GM12891 (cell line): ENCODE results near the gene ELOVL5.

Experiments
- POLR2A ChIP-seq: IDR thresholded peaks from 2 replicates; pipeline ENCODE4 v1.6.1; 2011; ENCODE audit warnings: low read depth, low read length, control low read depth
- POLR2AphosphoS5 ChIP-seq: IDR thresholded peaks from 2 replicates; pipeline ENCODE4 v1.6.1; 2011; ENCODE audit warnings: low read depth, low read length, control low read depth
- SPI1 ChIP-seq: IDR thresholded peaks from 2 replicates; pipeline ENCODE4 v1.6.1; 2011; ENCODE audit warnings: low read depth, low read length, control low read depth
- TAF1 ChIP-seq: IDR thresholded peaks from 2 replicates; pipeline ENCODE4 v1.6.1; 2011; ENCODE audit warnings: low read depth, low read length, control low read depth

DNA sequence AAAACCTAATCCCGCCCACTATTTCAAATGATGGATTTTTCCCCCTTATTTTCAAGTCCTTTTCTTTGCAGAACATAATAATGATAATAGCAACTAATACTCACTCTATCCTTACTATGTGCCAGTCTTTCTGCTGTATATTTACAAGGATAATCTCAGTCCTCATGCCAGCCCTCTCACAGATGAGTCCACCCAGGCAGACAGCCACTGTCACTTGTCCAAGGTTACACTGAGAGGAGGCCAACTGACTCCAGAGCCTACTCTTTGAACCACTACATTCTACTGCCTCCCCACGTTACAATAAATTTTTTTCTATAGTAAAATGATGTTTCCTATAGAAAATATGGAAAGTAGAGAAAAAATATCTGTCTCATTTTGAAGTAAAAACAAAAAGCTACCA lies 30.9 kb downstream of the ELOVL5 start:
- TF ChIP-seq POLR2AphosphoS5: no peak
- no peak for TF ChIP-seq POLR2A
- no peak for TF ChIP-seq SPI1
- no peak for TF ChIP-seq TAF1
